HepG2 (cell line): ENCODE data around the gene CIB1. TPM values are rescaled to one million over a fixed set of nuclear protein-coding genes. Genes with fewer than 3 reads are reported as not detected.
A peak's percentile ranks its signal among the peaks of the same experiment; 100 is the strongest.

Source experiments
- ATAC-seq: fragments of 200-7000 bp; cut with Tn5 transposase; 3 replicates; pipeline ENCODE4 v1.9.1; 2020; ENCODE audit warnings: mild to moderate bottlenecking, moderate library complexity
- BruUV-seq: library from RNA; stranded (reverse); fragments of 400-500 nt; replicated peaks from 2 replicates; lab custom pipeline; 2021; lab: Mats Ljungman, UMichigan
- CTCF ChIA-PET: fragments of 300-600 bp; formaldehyde crosslinking; extraction: SDS; loops from one replicate; lab custom pipeline; 2021; ENCODE audit warnings: low total read pairs, inconsistent platforms, low intra/inter-chr PET ratio; lab: Yijun Ruan, JAX
- POLR2A ChIA-PET: fragments of 350-600 bp; sonication (Branson Sonifier 250); formaldehyde crosslinking; loops from one replicate; lab custom pipeline; 2020; ENCODE audit warnings: antibody characterized with exemption, inconsistent platforms; lab: Yijun Ruan, JAX
- DNase-seq: peaks from one replicate; pipeline ENCODE4 v3.0.0-alpha.2; 2015; ENCODE audit warnings: low spot score
- FAIRE-seq: peaks from 3 replicates; lab custom pipeline; 2011; peaks lifted over from hg19 to GRCh38; lab: Jason Lieb, UNC
- H2AFZ ChIP-seq: one replicate; pipeline ENCODE4 v1.6.1; 2011; ENCODE audit warnings: low read length, inconsistent platforms
- H3K27ac ChIP-seq: fragments of 300-600 bp; 3 replicates; pipeline ENCODE4 v1.8.0; 2011; ENCODE audit warnings: mixed run types, mild to moderate bottlenecking, mixed read lengths, low read length, inconsistent platforms; ENCODE audit not compliant: insufficient read depth; ENCODE audit errors: extremely low read length
- H3K27me3 ChIP-seq, 2 experiments: fragments of 200-600 bp in 1 of 2; 2 replicates in 1 of 2; 3 replicates in 1 of 2; pipeline versions ENCODE4 v1.6.0 to v1.8.0; 2011; ENCODE audit warnings: low read length in 2 of 2, mild to moderate bottlenecking in 2 of 2, moderate library complexity in 2 of 2, inconsistent platforms in 1 of 2; ENCODE audit not compliant: insufficient read depth in 2 of 2, control insufficient read depth in 1 of 2
- H3K36me3 ChIP-seq, 2 experiments: fragments of 200-600 bp in 1 of 2; replicated peaks in 1 of 2; 2 replicates in 1 of 2; 3 replicates in 1 of 2; pipeline versions ENCODE4 v1.5.1 to v1.8.0; 2011; ENCODE audit warnings: low read length in 2 of 2, inconsistent platforms in 1 of 2; ENCODE audit not compliant: insufficient read depth in 2 of 2, control insufficient read depth in 1 of 2
- H3K4me1 ChIP-seq: 2 replicates; pipeline ENCODE4 v1.5.1; 2012; ENCODE audit warnings: low read length, inconsistent platforms; ENCODE audit not compliant: insufficient read depth
- H3K4me2 ChIP-seq: 2 replicates; pipeline ENCODE4 v1.6.0; 2011; ENCODE audit warnings: low read depth, low read length, inconsistent platforms
- H3K4me3 ChIP-seq, 3 experiments: fragments of 200-600 bp in 1 of 3; sonication (generic), shearing (Covaris generic) in 1 of 3; replicated peaks in 1 of 3; 2 replicates each; pipeline ENCODE4 v1.5.1; 2011 to 2016; ENCODE audit warnings: low read length in 3 of 3, inconsistent platforms in 2 of 3, low read depth in 2 of 3, mild to moderate bottlenecking in 2 of 3, control low read depth in 1 of 3, mixed read lengths in 1 of 3; ENCODE audit not compliant: insufficient read depth in 1 of 3
- H3K79me2 ChIP-seq: one replicate; pipeline ENCODE4 v1.6.1; 2011; ENCODE audit warnings: low read length, inconsistent platforms; ENCODE audit not compliant: insufficient read depth
- H3K9ac ChIP-seq: 2 replicates; pipeline ENCODE4 v1.6.0; 2011; ENCODE audit warnings: mild to moderate bottlenecking, low read depth, low read length, inconsistent platforms; ENCODE audit not compliant: insufficient read depth
- H3K9me3 ChIP-seq: 2 replicates; pipeline ENCODE4 v1.5.1; 2012; ENCODE audit warnings: mild to moderate bottlenecking, low read length
- H4K20me1 ChIP-seq: 2 replicates; pipeline ENCODE4 v1.6.0; 2011; ENCODE audit warnings: inconsistent platforms, mild to moderate bottlenecking, low read length, moderate library complexity; ENCODE audit not compliant: insufficient read depth
- MEIS1 ChIP-seq: sonication (generic); formaldehyde crosslinking; IDR thresholded peaks from 2 replicates; pipeline ENCODE4 v1.9.0; 2021; ENCODE audit warnings: mild to moderate bottlenecking, missing genetic modification reagents, moderate library complexity, borderline replicate concordance
- NFE2 ChIP-seq: sonication (generic); formaldehyde crosslinking; IDR thresholded peaks from 2 replicates; pipeline ENCODE4 v1.4.0; 2020; ENCODE audit warnings: missing genetic modification reagents
- ZIK1 ChIP-seq: sonication (generic); formaldehyde crosslinking; IDR thresholded peaks from 2 replicates; pipeline ENCODE4 v1.5.0; 2020; ENCODE audit warnings: mild to moderate bottlenecking, low read depth, missing genetic modification reagents, borderline replicate concordance
- ZMYM3 ChIP-seq: sonication (generic); formaldehyde crosslinking; IDR thresholded peaks from 2 replicates; pipeline ENCODE4 v1.5.1; 2020; ENCODE audit warnings: mild to moderate bottlenecking, missing genetic modification reagents
- ZNF280D ChIP-seq: sonication (generic); formaldehyde crosslinking; IDR thresholded peaks from 2 replicates; pipeline ENCODE4 v1.5.1; 2020; ENCODE audit warnings: mild to moderate bottlenecking, missing genetic modification reagents
- ZNF30 ChIP-seq: sonication (generic); formaldehyde crosslinking; IDR thresholded peaks from 2 replicates; pipeline ENCODE4 v1.5.0; 2020; ENCODE audit warnings: mild to moderate bottlenecking, missing genetic modification reagents
- ZNF549 ChIP-seq: sonication (generic); formaldehyde crosslinking; IDR thresholded peaks from 2 replicates; pipeline ENCODE4 v1.5.0; 2020; ENCODE audit warnings: missing genetic modification reagents
- WGBS: methylation state at CpG from one replicate; pipeline ENCODE4 v1.1.6; 2017; ENCODE audit warnings: low lambda C conversion rate; 5-methylcytosine and 5-hydroxymethylcytosine counted together
- in situ Hi-C: cut with HindIII; loops from 2 replicates; pipeline ENCODE4 v1.10.0; 2017; ENCODE audit warnings: low pct_unique_long_range_greater_than_20kb; ENCODE audit not compliant: extremely low pct_ligation_motif_present
- intact Hi-C: fragments of 100-400 bp; cut with micrococcal nuclease; formaldehyde crosslinking; loops from one replicate; pipeline ENCODE4 v1.10.0; 2022; ENCODE audit not compliant: unreplicated experiment
- polyA plus RNA-seq, 8 experiments: library from polyadenylated mRNA; depleted of rRNA in 3 of 8; stranded (reverse) in 7 of 8; unstranded in 1 of 8; fragments of >200 nt; fragmentation: Illumina TruSeq in 4 of 8; extraction: Trizol in 4 of 8; gene quantifications; 2 replicates each; pipeline versions ENCODE4 v1.2.1 to v1.2.3, GENCODE V29; 2011 to 2016; ENCODE audit warnings: low read depth in 4 of 8, missing spikeins in 1 of 8, mixed read lengths in 1 of 8; ENCODE audit not compliant: insufficient read depth in 1 of 8
- total RNA-seq, 5 experiments: library from RNA; depleted of rRNA; stranded (reverse); fragments of >200 nt; fragmentation: Illumina TruSeq; extraction: Trizol; gene quantifications; 2 replicates each; pipeline ENCODE4 v1.2.3, GENCODE V29; 2016; ENCODE audit warnings: low read depth in 1 of 5

CIB1 gene
- total and polyA plus RNA-seq, 2 of the 13 experiments (the other 11 are each of a cell fraction or from before 2014, with no cell fraction given): 38.7 to 72.7 TPM

- CTCF ChIA-PET: no interaction called here
- Histone ChIP-seq H3K4me2 (no peak overlapping the region), H3K4me1 (peaks cover 57% of the 10 kb centered on the region)
These were observed 46.4 kb downstream of the CIB1 start for GRCh38 chr15:90187257-90187868.

More at GRCh38 chr15:90187257-90187868, 46.4 kb downstream of the CIB1 start:
- H4K20me1 ChIP-seq: no peaks in the 10 kb centered on the region
- in situ Hi-C loops: no loop called here
- no peak overlapping the region for H3K4me3 ChIP-seq
- H3K27me3 ChIP-seq: no peaks in the 10 kb centered on the region
- POLR2A ChIA-PET: interaction anchor here (1.1 to 1.7 kb wide), 2 partner anchors 14 to 21 kb away, joined by 3 to 7 read pairs; partner anchors contain the start of gene SEMA4B
- no peak overlapping the region for H2AFZ ChIP-seq
- DNase-seq (no peak), ATAC-seq (no peak), FAIRE-seq (no peak)
- H3K79me2 ChIP-seq: no peaks in the 10 kb centered on the region
- BruUV-seq: TSS peak; percentile 47
- no peak overlapping the region for H3K27ac ChIP-seq
- intact Hi-C loops: no loop called here
- H3K9me3 ChIP-seq: no peaks in the 10 kb centered on the region
- H3K36me3 ChIP-seq: no peaks in the 10 kb centered on the region
- no peak for TF ChIP-seq ZNF280D (CRISPR knock-in tag)
- no peak for TF ChIP-seq ZIK1 (CRISPR knock-in tag)
- no peak for TF ChIP-seq ZNF30 (CRISPR knock-in tag)
- no peak for TF ChIP-seq ZNF549 (CRISPR knock-in tag)
- no peak for TF ChIP-seq ZMYM3 (CRISPR knock-in tag)
- TF ChIP-seq NFE2: no peak
- no peak for TF ChIP-seq MEIS1 (CRISPR knock-in tag)
- H3K9ac ChIP-seq: no peak overlapping the region
- WGBS: 73% methylated on average over 8 of the region's 8 CpGs
